Measurements from ENCODE around the gene PSMB3. TPM values are rescaled to one million over a fixed set of nuclear protein-coding genes. Genes with fewer than 3 reads are reported as not detected.

Gene PSMB3
- 100 to 1,000 TPM in 5 of 6 experiments, 10 to 100 TPM in 1; 85.2 to 183 (median 120) TPM for total RNA-seq
- long read RNA-seq, transcript PSMB3-211 (6 exons, 773 nt), result major isoform, 48 of 48 reads
- long read RNA-seq, partial matches to known transcripts, result 0 of 48 reads
- long read RNA-seq, other reads (novel, unspliced or antisense), result 0 of 48 reads

DNA sequence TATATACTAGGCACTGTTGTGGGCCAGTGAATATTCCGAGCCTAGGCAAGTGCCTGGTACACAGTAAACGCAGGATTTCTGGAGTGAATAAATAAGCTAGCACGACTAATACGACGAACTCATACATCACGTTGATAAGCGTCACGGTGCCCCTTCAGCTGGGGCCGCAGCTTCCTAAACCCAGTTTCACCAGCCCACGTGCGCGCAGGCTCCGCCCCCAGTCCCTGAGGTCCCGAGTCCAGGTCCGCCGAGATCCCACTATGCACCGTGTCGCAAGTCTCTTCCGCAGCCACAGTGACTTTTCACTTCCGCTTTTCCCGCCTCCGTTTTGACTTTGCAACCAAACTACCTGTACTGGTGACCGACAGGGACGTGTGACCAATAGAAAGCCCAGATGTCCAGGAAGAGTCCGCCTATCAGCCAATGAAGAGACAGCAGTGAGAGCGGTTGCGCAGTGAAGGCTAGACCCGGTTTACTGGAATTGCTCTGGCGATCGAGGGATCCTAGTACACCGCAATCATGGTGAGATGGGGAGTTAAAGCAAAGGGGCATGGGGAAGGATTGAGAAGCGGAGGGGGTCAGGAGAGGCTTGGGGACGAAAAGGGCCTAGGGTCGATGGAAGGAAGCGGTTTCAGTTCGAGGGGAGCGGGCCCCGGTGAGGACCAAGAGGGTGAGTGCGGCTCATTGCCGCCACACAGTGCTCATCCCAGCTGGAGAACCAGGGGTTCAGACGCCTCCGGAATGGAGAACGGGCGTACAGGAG, at the start of gene PSMB3:
PSMB3 (plus strand) TSS at position 434 of the 763 bp plus-strand sequence; CDS start at position 520, 86 bp downstream.
- intact Hi-C loops (cut with DNase I), result no loop called here
- Histone ChIP-seq H3K9me3 (no peaks in the 10 kb centered on the region), H3K4me1 (peaks cover 0 to 49% (median 9%) of the 10 kb centered on the region in 4 donors), H3K27ac (peak within 1 kb of the TSS; percentile 70 to 84 (median 80)), H3K27me3 (no peaks in the 10 kb centered on the region), H3K36me3 (peaks cover 4 to 27% (median 12%) of the 10 kb centered on the region in 4 donors), H3K4me3 (peak within 1 kb of the TSS; percentile 92 to 99 (median 99))
- TF ChIP-seq, protein P1, sequence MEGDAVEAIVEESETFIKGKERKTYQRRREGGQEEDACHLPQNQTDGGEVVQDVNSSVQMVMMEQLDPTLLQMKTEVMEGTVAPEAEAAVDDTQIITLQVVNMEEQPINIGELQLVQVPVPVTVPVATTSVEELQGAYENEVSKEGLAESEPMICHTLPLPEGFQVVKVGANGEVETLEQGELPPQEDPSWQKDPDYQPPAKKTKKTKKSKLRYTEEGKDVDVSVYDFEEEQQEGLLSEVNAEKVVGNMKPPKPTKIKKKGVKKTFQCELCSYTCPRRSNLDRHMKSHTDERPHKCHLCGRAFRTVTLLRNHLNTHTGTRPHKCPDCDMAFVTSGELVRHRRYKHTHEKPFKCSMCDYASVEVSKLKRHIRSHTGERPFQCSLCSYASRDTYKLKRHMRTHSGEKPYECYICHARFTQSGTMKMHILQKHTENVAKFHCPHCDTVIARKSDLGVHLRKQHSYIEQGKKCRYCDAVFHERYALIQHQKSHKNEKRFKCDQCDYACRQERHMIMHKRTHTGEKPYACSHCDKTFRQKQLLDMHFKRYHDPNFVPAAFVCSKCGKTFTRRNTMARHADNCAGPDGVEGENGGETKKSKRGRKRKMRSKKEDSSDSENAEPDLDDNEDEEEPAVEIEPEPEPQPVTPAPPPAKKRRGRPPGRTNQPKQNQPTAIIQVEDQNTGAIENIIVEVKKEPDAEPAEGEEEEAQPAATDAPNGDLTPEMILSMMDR (IDR thresholded peaks at IDR 0.05), result no peak
- peak; percentile 54 for TF ChIP-seq POLR2A (IDR thresholded peaks at IDR 0.05)
- DNase-seq, result peak; percentile 97 to 99 (median 98)
- peak; percentile 77 to 88 (median 84) for ATAC-seq
- 0% methylated on average over 37 of the region's 44 CpGs for WGBS (ENCODE audit: insufficient coverage, low coverage, low lambda C conversion rate, missing lambda C conversion rate)

DNA sequence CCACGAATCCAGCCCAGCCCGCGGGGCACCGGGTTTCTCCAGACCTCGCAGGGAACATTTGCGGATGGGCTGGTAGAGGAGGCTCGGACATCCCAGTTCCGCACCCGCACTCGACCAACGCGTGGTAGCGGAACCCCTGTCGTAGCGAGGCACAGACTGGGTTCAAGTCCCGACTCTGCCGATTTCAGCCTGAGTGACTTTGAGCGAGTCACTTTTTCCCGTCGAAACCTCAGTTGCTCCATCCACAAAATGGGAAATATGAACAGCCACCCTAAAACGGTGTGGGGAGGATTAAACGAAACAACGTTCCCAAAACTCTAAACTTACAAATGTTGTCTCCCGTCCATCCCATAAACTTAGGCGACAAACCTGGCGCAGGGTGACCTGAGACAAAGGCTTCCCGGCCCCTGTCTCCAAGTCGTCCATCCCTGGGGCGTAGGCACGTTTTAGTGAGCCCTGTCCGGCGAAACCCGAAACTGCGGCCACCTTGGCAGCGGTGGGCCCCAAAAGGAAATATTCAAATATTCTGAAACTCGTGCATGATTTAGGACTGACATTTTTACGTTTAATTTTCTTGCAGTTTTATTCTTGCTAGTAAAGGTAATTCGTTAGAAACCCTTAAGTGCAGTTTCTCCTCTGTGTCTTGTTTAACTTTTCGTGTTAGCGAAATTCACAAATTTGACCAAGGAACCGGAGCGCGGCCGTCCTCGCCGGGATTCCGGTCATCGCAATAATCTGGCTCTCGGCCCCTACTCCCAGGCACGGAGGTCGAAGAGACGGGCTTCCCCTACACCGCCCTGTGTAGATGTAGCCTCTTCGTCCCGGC, 49.4 kb upstream of the PSMB3 start:
- H3K36me3 ChIP-seq, result no peaks in the 10 kb centered on the region
- TF ChIP-seq, protein P1 (IDR thresholded peaks at IDR 0.05), result no peak
- no peak for TF ChIP-seq POLR2A (IDR thresholded peaks at IDR 0.05)
- peak overlapping the region; percentile 75 to 86 (median 82) for H3K4me3 ChIP-seq
- peak in 2 of 4 donors; percentile 0 to 1 for ATAC-seq
- peak overlapping the region; percentile 91 to 94 (median 93) for H3K27ac ChIP-seq
- intact Hi-C loops (cut with DNase I), result no loop called here
- H3K4me1 ChIP-seq, result peaks cover 0 to 14% (median 6%) of the 10 kb centered on the region in 4 donors
- H3K9me3 ChIP-seq, result no peaks in the 10 kb centered on the region
- peak; percentile 54 to 73 (median 58) for DNase-seq
- WGBS (ENCODE audit: insufficient coverage, low coverage, low lambda C conversion rate, missing lambda C conversion rate), result 1% methylated on average over 31 of the region's 55 CpGs
- H3K27me3 ChIP-seq, result no peaks in the 10 kb centered on the region

DNA sequence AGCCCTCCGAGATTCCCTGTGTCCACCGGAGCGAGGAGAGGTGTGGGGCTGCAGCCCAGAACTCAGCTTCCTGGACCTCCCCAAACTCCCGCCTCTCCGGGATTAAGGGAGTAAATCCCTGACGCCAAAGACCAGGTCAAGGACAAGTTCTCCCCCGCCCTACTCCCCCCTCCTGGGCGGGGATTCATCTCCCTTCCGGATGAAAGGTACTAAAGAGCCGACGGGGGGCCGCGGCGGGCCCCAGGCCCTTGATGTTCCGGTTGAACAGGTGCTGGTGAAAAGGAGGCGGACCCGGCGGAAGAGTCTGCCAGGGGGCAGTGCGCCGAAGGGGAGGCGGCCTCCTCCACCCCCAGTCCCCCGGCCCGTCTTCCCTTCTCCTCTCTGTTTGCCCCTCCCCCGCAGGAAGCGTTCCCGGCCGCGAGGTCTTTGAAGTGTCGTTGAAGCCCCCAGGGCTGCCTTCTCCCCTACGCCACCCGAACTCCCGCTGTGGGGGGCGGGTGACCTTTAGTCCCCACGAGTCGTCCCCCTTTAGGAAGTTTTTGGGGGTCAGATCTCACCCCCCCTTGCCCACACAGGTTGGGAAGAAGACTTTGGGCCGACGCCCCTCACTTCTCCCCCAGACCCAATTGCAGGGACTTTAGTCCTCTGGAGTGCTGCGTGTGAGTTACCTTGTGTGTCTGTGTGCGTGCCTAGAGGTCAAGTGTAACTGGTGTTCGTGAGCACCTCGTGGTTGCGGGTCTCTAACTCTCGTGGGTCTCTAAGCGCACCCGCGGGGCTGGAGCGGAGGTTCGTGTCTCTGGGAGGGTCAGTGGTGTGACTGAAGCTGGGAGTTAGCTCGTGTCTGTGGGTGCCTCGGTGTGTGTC, 48.6 kb upstream of the PSMB3 start:
- Histone ChIP-seq H3K36me3 (no peaks in the 10 kb centered on the region), H3K4me3 (peak overlapping the region; percentile 75 to 86 (median 82)), H3K9me3 (no peaks in the 10 kb centered on the region), H3K27me3 (no peaks in the 10 kb centered on the region), H3K27ac (peak overlapping the region; percentile 91 to 94 (median 93)), H3K4me1 (peaks cover 0 to 14% (median 6%) of the 10 kb centered on the region in 4 donors)
- intact Hi-C loops (cut with DNase I), result no loop called here
- DNase-seq (peak; percentile 84 to 92 (median 92)), ATAC-seq (peak; percentile 38 to 69 (median 54))
- TF ChIP-seq POLR2A (IDR thresholded peaks at IDR 0.05), result peak; percentile 49
- TF ChIP-seq, protein P1 (IDR thresholded peaks at IDR 0.05), result no peak
- 0% methylated on average over 32 of the region's 50 CpGs for WGBS (ENCODE audit: insufficient coverage, low coverage, low lambda C conversion rate, missing lambda C conversion rate)

All from right lobe of liver (tissue), 6 donors.